ENCODE data around the gene KCNK7.

DNA sequence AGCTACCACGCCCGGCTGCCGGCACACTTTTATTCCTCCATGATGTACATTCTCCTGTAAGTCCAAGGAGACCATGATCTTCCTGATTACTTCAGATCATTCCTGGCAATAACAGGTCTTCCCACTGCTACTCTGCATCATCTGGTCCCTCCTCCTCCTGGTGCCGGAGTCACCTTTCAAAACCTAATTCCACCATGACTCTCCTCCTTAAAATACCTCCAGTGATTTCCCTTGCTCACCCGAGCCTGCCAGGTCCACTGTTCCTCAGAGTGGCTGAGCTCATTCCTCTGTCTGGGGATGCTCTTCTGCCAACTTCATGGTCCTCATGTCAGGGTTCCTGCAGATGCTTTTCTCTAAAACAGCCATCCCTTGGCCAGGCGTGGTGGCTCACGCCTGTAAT is 33.6 kb downstream of the KCNK7 start:
- TF ChIP-seq POLR2A (IDR thresholded peaks at IDR 0.05) (no peak), POLR2AphosphoS5 (IDR thresholded peaks at IDR 0.05) (no peak), EP300 (IDR thresholded peaks at IDR 0.05) (no peak)
- TF ChIP-seq, protein P1, sequence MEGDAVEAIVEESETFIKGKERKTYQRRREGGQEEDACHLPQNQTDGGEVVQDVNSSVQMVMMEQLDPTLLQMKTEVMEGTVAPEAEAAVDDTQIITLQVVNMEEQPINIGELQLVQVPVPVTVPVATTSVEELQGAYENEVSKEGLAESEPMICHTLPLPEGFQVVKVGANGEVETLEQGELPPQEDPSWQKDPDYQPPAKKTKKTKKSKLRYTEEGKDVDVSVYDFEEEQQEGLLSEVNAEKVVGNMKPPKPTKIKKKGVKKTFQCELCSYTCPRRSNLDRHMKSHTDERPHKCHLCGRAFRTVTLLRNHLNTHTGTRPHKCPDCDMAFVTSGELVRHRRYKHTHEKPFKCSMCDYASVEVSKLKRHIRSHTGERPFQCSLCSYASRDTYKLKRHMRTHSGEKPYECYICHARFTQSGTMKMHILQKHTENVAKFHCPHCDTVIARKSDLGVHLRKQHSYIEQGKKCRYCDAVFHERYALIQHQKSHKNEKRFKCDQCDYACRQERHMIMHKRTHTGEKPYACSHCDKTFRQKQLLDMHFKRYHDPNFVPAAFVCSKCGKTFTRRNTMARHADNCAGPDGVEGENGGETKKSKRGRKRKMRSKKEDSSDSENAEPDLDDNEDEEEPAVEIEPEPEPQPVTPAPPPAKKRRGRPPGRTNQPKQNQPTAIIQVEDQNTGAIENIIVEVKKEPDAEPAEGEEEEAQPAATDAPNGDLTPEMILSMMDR (IDR thresholded peaks at IDR 0.05): no peak
